CD4-positive, alpha-beta T cell treated with Interleukin-17A for 4 hours (primary cell): ENCODE results near the gene ADAM10.
A peak's percentile ranks its signal among the peaks of the same experiment; 100 is the strongest.

Experiments used
- DNase-seq: peaks from one replicate; pipeline ENCODE4 v3.0.0-alpha.2; 2020; ENCODE audit warnings: mixed read lengths

ADAM10 gene

GRCh38 chr15:58573270-58573669, 176.2 kb downstream of the ADAM10 start:
- no peak for DNase-seq

- DNase-seq: no peak
These were observed 177.0 kb downstream of the ADAM10 start for GRCh38 chr15:58572521-58572920.

- DNase-seq: no peak
These were observed 178.0 kb downstream of the ADAM10 start for GRCh38 chr15:58571491-58571890.

- no peak for DNase-seq
These were observed 180.1 kb downstream of the ADAM10 start for GRCh38 chr15:58569455-58569854.

- no peak for DNase-seq
These were observed 181.3 kb downstream of the ADAM10 start for GRCh38 chr15:58568157-58568571.

- no peak for DNase-seq
These were observed 183.5 kb downstream of the ADAM10 start for GRCh38 chr15:58566029-58566428.

- no peak for DNase-seq
These were observed 183.9 kb downstream of the ADAM10 start for GRCh38 chr15:58565619-58566018.

- DNase-seq: no peak
These were observed 184.5 kb downstream of the ADAM10 start for GRCh38 chr15:58564981-58565380.

GRCh38 chr15:58562135-58562534, 187.4 kb downstream of the ADAM10 start:
- DNase-seq: no peak

GRCh38 chr15:58561321-58561720, 188.2 kb downstream of the ADAM10 start:
- DNase-seq: no peak

GRCh38 chr15:58559904-58560588, 189.5 kb downstream of the ADAM10 start:
- DNase-seq: no peak

- DNase-seq: no peak
These were observed 190.7 kb downstream of the ADAM10 start for GRCh38 chr15:58558777-58559176.

GRCh38 chr15:58556541-58556940, 193.0 kb downstream of the ADAM10 start:
- no peak for DNase-seq

GRCh38 chr15:58556028-58556361, 193.5 kb downstream of the ADAM10 start:
- DNase-seq: no peak

- DNase-seq: no peak
These were observed 194.1 kb downstream of the ADAM10 start for GRCh38 chr15:58555162-58556027.

- DNase-seq: no peak
These were observed 194.7 kb downstream of the ADAM10 start for GRCh38 chr15:58554758-58555157.

- DNase-seq: no peak
These were observed 196.1 kb downstream of the ADAM10 start for GRCh38 chr15:58553365-58553918.

GRCh38 chr15:58552505-58553364, 196.8 kb downstream of the ADAM10 start:
- DNase-seq: no peak

GRCh38 chr15:58551764-58552504, 197.6 kb downstream of the ADAM10 start:
- no peak for DNase-seq

- peak; percentile 8 for DNase-seq
These were observed 198.3 kb downstream of the ADAM10 start for GRCh38 chr15:58551084-58551763.

- no peak for DNase-seq
These were observed 199.8 kb downstream of the ADAM10 start for GRCh38 chr15:58549785-58550074.
